ENCODE measurements around the gene MRC1.

MRC1 gene

DNA sequence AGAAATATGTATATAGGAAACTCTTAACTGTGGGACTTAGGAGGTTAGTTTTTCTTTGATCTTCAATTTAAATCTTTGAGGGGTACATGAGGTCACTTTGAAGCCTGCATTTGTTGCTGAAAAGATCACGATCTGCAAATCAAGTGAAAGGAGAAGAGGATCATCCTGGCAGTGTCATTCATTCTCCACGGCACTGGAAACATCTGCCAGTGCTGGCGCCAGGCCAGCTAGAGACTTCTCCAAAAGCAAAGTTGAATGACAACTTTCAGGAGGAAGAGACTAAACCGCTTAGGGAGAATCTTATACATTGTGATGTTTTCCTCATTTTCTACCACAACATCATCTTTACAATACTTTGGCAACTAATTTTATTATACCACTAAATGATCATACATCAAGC lies 42.5 kb downstream of the MRC1 start:
- Histone ChIP-seq H3K9me3 (ENCODE audit: control insufficient read depth, low read depth, low read length) (no peaks in the 10 kb centered on the region), H3K9ac (ENCODE audit: low read length) (no peak overlapping the region), H3K36me3 (ENCODE audit: control insufficient read depth, low read depth, low read length) (no peaks in the 10 kb centered on the region), H3K4me3 (ENCODE audit: low read length) (no peak overlapping the region), H3K4me1 (ENCODE audit: control insufficient read depth, low read depth, low read length) (peaks cover 7% of the 10 kb centered on the region), H3K27me3 (ENCODE audit: control insufficient read depth, insufficient read depth, low read length) (no peaks in the 10 kb centered on the region), H3K27ac (ENCODE audit: low read length) (no peak overlapping the region)

DNA sequence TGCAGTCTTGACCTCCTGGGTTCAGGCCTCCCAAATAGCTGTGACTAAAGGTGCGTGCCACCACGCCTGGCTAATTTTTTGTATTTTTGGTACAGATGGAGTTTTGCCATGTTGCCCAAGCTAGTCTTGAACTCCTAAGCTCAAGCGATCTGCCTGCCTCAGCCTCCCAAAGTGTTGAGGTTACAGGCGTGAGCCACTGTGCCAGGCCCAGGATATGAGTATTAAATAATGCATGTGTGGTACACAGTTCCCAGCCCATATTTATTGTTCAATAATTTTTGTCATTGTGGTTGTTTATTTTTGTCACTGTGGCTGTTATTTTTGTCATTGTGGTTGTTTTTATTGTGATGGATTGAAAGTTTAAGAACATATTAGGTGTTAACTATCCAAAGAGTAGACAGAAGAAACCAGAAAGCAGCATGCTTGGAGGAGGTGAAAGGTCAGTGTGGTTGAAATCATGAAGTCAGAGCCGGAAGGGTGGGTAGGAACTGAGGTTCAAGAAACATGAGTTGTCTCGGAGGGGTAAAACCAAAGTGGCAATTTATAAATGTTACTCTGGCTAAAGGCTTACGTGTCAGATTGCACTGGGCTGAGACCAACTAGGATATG lies 45.0 kb downstream of the MRC1 start:
- Histone ChIP-seq H3K36me3 (ENCODE audit: control insufficient read depth, low read depth, low read length) (no peaks in the 10 kb centered on the region), H3K9me3 (ENCODE audit: control insufficient read depth, low read depth, low read length) (no peaks in the 10 kb centered on the region), H3K9ac (ENCODE audit: low read length) (no peak overlapping the region), H3K4me3 (ENCODE audit: low read length) (no peak overlapping the region), H3K27me3 (ENCODE audit: control insufficient read depth, insufficient read depth, low read length) (no peaks in the 10 kb centered on the region), H3K27ac (ENCODE audit: low read length) (no peak overlapping the region), H3K4me1 (ENCODE audit: control insufficient read depth, low read depth, low read length) (peaks cover 7% of the 10 kb centered on the region)

DNA sequence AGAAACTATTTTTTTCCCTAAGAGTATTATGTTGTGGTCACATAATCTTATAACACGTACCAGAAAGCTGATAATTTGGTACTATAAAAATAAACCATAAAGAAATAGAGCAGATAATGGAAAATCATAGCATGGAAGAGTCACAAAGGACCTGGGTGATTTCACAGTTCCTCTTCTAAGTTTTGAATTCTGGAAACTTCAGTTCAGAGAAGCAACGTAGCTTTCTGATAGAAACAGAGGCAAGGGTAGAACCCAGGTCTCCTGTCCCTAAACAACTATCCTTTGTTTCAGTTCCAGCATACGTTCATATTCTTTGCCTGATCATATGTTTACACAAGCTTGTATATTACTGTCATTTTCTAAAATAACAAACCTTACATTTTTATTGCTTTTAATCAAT lies 47.9 kb downstream of the MRC1 start:
- no peaks in the 10 kb centered on the region for H3K4me1 ChIP-seq (ENCODE audit: control insufficient read depth, low read depth, low read length)
- H3K9ac ChIP-seq (ENCODE audit: low read length), result no peak overlapping the region
- no peak overlapping the region for H3K27ac ChIP-seq (ENCODE audit: low read length)
- H3K36me3 ChIP-seq (ENCODE audit: control insufficient read depth, low read depth, low read length), result no peaks in the 10 kb centered on the region
- no peaks in the 10 kb centered on the region for H3K9me3 ChIP-seq (ENCODE audit: control insufficient read depth, low read depth, low read length)
- H3K27me3 ChIP-seq (ENCODE audit: control insufficient read depth, insufficient read depth, low read length), result no peaks in the 10 kb centered on the region
- no peak overlapping the region for H3K4me3 ChIP-seq (ENCODE audit: low read length)

DNA sequence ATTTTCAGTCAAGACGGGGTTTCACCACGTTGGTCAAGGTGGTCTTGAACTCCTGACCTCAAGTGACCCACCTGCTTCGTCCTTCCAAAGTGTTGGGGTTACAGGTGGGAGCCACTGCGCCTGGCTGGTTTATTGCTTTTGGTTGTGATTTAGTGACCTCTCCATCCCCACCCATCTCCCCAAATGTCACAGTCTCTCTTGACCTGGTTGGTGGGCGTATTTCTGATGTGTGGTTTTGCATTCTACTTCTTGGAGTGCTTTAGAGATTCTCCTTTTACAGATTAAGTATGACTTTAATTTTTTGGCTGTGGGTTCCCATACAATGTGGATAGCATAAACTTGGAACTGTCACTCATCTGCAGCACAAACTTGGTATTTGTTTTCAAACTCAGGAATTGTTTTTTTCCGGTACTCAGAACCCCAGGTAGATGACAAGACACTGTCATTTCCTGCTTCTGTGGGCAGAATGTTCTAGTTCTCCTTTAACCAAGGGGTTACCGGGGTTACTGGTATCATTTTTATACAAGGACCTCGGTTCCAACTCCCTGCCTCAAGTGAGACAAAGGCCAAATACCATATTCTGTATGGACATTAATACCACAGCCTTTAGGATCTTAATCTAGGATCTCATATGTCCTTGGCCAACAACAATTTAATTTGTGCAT lies 50.5 kb downstream of the MRC1 start:
- no peaks in the 10 kb centered on the region for H3K4me1 ChIP-seq (ENCODE audit: control insufficient read depth, low read depth, low read length)
- no peaks in the 10 kb centered on the region for H3K27me3 ChIP-seq (ENCODE audit: control insufficient read depth, insufficient read depth, low read length)
- H3K36me3 ChIP-seq (ENCODE audit: control insufficient read depth, low read depth, low read length), result no peaks in the 10 kb centered on the region
- no peaks in the 10 kb centered on the region for H3K9me3 ChIP-seq (ENCODE audit: control insufficient read depth, low read depth, low read length)
- H3K4me3 ChIP-seq (ENCODE audit: low read length), result no peak overlapping the region
- no peak overlapping the region for H3K27ac ChIP-seq (ENCODE audit: low read length)
- no peak overlapping the region for H3K9ac ChIP-seq (ENCODE audit: low read length)

DNA sequence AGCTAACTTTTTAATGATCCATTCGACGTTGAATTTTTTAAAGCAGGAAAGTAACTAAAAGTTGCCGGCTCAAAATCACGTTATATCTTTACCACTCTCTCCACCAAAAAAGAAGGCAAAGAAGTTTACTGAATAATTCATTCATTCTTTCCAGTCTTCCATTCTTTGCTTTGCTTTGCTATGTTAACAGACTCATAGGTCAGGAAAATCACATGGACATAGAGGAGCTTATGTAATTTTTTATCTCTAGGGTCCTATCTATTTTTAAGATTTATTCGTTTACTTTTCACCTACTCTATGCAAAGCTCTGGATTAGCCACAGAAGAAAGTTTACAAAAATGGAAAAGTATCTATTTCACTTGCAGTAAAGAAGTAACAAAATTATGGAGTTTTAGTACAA lies 52.6 kb downstream of the MRC1 start:
- Histone ChIP-seq H3K27ac (ENCODE audit: low read length) (no peak overlapping the region), H3K9ac (ENCODE audit: low read length) (no peak overlapping the region), H3K27me3 (ENCODE audit: control insufficient read depth, insufficient read depth, low read length) (no peaks in the 10 kb centered on the region), H3K9me3 (ENCODE audit: control insufficient read depth, low read depth, low read length) (no peaks in the 10 kb centered on the region), H3K36me3 (ENCODE audit: control insufficient read depth, low read depth, low read length) (no peaks in the 10 kb centered on the region), H3K4me3 (ENCODE audit: low read length) (no peak overlapping the region), H3K4me1 (ENCODE audit: control insufficient read depth, low read depth, low read length) (no peaks in the 10 kb centered on the region)

DNA sequence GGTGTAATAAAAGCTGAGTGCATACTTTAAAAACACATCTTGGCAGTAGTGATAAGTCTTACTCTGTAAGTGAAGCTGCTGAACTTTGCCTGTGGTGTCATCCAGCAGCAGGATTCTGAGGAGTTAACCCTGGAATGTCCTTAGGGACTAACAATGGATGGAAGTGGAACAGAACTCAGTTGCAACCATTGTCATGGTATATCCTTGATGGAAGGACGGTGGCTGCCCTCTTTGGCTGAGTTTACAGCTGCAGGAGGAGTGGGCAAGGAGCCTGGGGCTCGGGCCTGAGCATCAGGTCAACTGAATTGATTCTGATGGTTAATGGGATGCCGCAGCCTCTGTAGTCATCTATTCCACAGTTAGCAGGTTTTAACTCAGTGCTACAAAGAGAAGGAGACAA lies 56.2 kb downstream of the MRC1 start:
- H3K36me3 ChIP-seq (ENCODE audit: control insufficient read depth, low read depth, low read length), result no peaks in the 10 kb centered on the region
- no peaks in the 10 kb centered on the region for H3K9me3 ChIP-seq (ENCODE audit: control insufficient read depth, low read depth, low read length)
- H3K4me1 ChIP-seq (ENCODE audit: control insufficient read depth, low read depth, low read length), result no peaks in the 10 kb centered on the region
- H3K9ac ChIP-seq (ENCODE audit: low read length), result no peak overlapping the region
- H3K27me3 ChIP-seq (ENCODE audit: control insufficient read depth, insufficient read depth, low read length), result no peaks in the 10 kb centered on the region
- H3K27ac ChIP-seq (ENCODE audit: low read length), result no peak overlapping the region
- no peak overlapping the region for H3K4me3 ChIP-seq (ENCODE audit: low read length)

DNA sequence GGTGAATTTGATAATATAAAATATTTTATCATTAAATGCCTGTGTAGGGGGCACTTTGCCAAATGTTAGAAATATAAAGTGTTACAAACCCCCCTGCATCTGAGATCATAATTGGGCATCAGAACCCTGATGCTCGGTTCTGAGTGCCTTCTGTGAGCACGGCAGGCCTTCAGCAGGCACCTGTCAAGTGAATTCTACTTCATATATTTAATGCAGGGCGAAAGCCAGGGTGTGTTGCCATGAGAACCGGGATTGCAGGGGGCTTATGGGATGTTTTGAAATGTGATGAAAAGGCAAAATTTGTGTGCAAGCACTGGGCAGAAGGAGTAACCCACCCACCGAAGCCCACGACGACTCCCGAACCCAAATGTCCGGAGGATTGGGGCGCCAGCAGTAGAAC lies 57.2 kb downstream of the MRC1 start:
- H3K4me3 ChIP-seq (ENCODE audit: low read length), result no peak overlapping the region
- no peak overlapping the region for H3K9ac ChIP-seq (ENCODE audit: low read length)

DNA sequence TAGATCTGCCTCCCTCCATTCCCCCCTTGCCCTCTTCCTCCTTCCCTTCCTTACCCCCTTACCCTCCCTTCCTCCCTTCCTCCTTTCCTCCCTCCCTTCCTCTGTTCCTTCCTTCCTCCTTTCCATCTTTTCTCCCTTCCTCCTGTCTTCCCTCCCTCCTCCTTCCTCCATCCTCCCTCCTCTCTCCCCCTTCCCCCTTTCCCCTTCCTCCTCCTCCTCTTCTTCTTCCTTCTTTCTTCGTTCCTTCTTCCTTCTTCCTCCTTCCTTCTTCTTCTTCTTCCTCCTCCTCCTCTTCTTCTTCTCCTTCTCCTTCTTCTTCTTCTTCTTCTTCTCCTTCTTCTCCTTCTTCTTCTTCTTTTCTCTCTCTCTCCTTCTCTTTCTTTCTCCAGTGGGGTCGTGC lies 57.9 kb downstream of the MRC1 start:
- Histone ChIP-seq H3K4me3 (ENCODE audit: low read length) (no peak overlapping the region), H3K27ac (ENCODE audit: low read length) (no peak overlapping the region), H3K4me1 (ENCODE audit: control insufficient read depth, low read depth, low read length) (no peaks in the 10 kb centered on the region), H3K9ac (ENCODE audit: low read length) (no peak overlapping the region), H3K36me3 (ENCODE audit: control insufficient read depth, low read depth, low read length) (no peaks in the 10 kb centered on the region), H3K9me3 (ENCODE audit: control insufficient read depth, low read depth, low read length) (no peaks in the 10 kb centered on the region), H3K27me3 (ENCODE audit: control insufficient read depth, insufficient read depth, low read length) (no peaks in the 10 kb centered on the region)

More for the DNA sequence above, 57.2 kb downstream of the MRC1 start:
- Histone ChIP-seq H3K36me3 (ENCODE audit: control insufficient read depth, low read depth, low read length) (no peaks in the 10 kb centered on the region), H3K9me3 (ENCODE audit: control insufficient read depth, low read depth, low read length) (no peaks in the 10 kb centered on the region), H3K27me3 (ENCODE audit: control insufficient read depth, insufficient read depth, low read length) (no peaks in the 10 kb centered on the region), H3K4me1 (ENCODE audit: control insufficient read depth, low read depth, low read length) (no peaks in the 10 kb centered on the region), H3K27ac (ENCODE audit: low read length) (no peak overlapping the region)

DNA sequence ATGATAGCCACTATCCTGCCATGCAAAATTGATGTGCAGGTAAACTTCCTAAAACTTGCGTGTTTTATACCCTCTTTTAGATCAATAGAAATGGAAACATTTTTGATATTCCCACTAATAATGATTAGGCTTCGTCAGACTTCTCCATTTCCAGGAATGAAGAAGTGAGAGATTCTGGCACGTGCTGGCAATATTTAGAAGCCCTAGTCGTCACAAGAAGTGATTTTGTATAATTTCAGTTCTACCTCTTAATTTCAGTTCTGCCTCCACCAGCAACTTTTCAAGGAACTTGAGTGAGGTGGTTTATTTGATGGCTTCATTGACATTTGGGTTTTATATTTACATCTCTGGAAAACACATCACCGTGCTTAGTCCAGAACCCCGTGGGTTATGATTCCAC lies 61.9 kb downstream of the MRC1 start:
- Histone ChIP-seq H3K27ac (ENCODE audit: low read length) (no peak overlapping the region), H3K9ac (ENCODE audit: low read length) (no peak overlapping the region)

DNA sequence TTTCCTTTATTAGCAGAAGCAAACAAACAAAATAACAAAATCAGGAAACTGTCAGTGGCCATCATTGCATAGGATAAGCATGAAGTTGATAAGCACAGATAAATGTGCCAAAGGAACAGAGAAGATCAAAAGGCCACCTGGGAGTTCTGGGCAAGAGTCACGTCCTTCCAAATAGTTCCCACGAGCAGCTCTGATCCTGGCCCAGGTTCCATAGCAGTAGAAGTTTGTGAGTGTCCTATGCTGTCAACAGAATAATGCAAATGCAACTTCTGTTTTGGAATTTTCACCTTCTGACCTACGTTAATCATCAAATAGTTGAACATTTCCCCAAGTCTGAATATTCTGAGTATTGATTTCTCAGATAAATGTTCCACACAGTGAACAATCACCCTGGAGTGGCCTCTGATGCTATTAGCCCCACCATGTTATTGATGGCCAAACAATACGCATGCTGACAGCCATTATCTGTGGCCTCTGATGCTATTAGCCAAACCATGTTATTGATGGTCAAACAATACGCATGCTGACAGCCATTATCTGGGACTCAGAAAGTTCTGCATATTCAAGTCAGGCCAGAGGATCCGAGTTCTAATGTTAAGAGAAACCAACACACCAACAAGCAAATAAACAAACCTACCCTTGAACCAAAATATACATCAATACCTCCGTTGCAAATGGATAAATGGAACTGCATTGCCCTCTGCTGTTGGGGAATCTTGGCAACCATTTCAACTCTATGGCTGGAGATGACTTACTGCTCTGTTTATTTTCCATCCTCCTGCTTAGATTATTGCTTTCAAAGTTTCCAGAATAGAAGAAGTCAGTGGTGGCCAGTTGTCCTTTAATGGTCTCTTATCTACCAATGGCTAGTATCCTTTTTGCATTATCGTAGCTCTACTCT lies 63.3 kb downstream of the MRC1 start:
- Histone ChIP-seq H3K9ac (ENCODE audit: low read length) (no peak overlapping the region), H3K27ac (ENCODE audit: low read length) (no peak overlapping the region), H3K27me3 (ENCODE audit: control insufficient read depth, insufficient read depth, low read length) (no peaks in the 10 kb centered on the region), H3K36me3 (ENCODE audit: control insufficient read depth, low read depth, low read length) (no peaks in the 10 kb centered on the region), H3K4me3 (ENCODE audit: low read length) (no peak overlapping the region), H3K9me3 (ENCODE audit: control insufficient read depth, low read depth, low read length) (no peaks in the 10 kb centered on the region), H3K4me1 (ENCODE audit: control insufficient read depth, low read depth, low read length) (peaks cover 5% of the 10 kb centered on the region)

More for the DNA sequence above, 61.9 kb downstream of the MRC1 start:
- Histone ChIP-seq H3K36me3 (ENCODE audit: control insufficient read depth, low read depth, low read length) (no peaks in the 10 kb centered on the region), H3K4me3 (ENCODE audit: low read length) (no peak overlapping the region), H3K27me3 (ENCODE audit: control insufficient read depth, insufficient read depth, low read length) (no peaks in the 10 kb centered on the region), H3K4me1 (ENCODE audit: control insufficient read depth, low read depth, low read length) (peaks cover 5% of the 10 kb centered on the region), H3K9me3 (ENCODE audit: control insufficient read depth, low read depth, low read length) (no peaks in the 10 kb centered on the region)

DNA sequence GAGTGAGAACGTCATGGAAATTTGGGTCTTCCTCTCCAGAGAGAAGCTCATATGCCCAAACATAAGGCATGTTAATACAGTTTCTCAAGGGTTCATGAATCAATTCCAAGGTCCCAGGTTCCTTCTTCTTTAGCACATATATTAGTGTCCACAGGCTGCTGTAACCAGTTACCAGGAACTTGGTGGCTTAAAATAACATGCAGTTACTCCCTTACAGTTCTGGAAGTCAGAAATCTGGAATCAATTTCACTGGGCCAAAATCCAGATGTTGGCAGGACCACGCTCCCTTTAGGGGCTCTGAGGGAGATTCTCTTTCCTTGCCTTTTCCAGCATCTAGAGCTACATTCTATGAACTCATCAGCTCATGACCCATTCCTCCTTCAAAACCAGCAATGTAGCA lies 64.8 kb downstream of the MRC1 start:
- Histone ChIP-seq H3K9ac (ENCODE audit: low read length) (no peak overlapping the region), H3K9me3 (ENCODE audit: control insufficient read depth, low read depth, low read length) (no peaks in the 10 kb centered on the region), H3K27me3 (ENCODE audit: control insufficient read depth, insufficient read depth, low read length) (no peaks in the 10 kb centered on the region), H3K27ac (ENCODE audit: low read length) (no peak overlapping the region), H3K4me3 (ENCODE audit: low read length) (no peak overlapping the region), H3K4me1 (ENCODE audit: control insufficient read depth, low read depth, low read length) (peaks cover 5% of the 10 kb centered on the region), H3K36me3 (ENCODE audit: control insufficient read depth, low read depth, low read length) (no peaks in the 10 kb centered on the region)
